Thyroid gland (tissue), 4 donors: ENCODE measurements around the gene XYLB.

Experiments
- CTCF ChIP-seq, 6 experiments: fragments of 200-600 bp in 3 of 6; fragments of 450-650 bp in 3 of 6; sonication (generic) in 3 of 6; IDR thresholded peaks; one replicate each; pipeline ENCODE4 v1.5.1; 2016 to 2019; ENCODE audit warnings: antibody characterized with exemption in 6 of 6, mild to moderate bottlenecking in 2 of 6, inconsistent platforms in 1 of 6, moderate library complexity in 1 of 6
- POLR2A ChIP-seq, 2 donors: fragments of 450-650 bp; IDR thresholded peaks; one replicate each; pipeline ENCODE4 v1.6.1; 2017; ENCODE audit warnings: antibody characterized with exemption in 2 of 2, mild to moderate bottlenecking in 2 of 2, moderate library complexity in 1 of 2

GRCh38 chr3:38316356-38317191 is 30.0 kb upstream of the XYLB start:
- TF ChIP-seq CTCF (IDR thresholded peaks at IDR 0.05): no peak
- no peak for TF ChIP-seq POLR2A (IDR thresholded peaks at IDR 0.05)
